Lung (tissue), 12 donors: ENCODE results near the gene TAF6L. TPM values are rescaled to one million over a fixed set of nuclear protein-coding genes. Genes with fewer than 3 reads are reported as not detected.
A peak's percentile ranks its signal among the peaks of the same experiment; 100 is the strongest.
"Not testable (repeated sequence)": the region's sequence is repeated elsewhere in the genome, so short reads cannot be mapped to it uniquely, and the experiment has no call there.

ENCODE experiments used
- ATAC-seq: fragments of 200-7000 bp; cut with Tn5 transposase; one replicate; pipeline ENCODE4 v1.9.1; 2020; ENCODE audit warnings: moderate number of reproducible peaks; ENCODE audit not compliant: insufficient read depth, low FRiP score
- DNase-seq, 3 donors: peaks; one replicate each; pipeline ENCODE4 v3.0.0-alpha.2; 2013 to 2017
- H3K27ac ChIP-seq, 2 donors: one replicate each; pipeline ENCODE4 v1.5.1; 2013; ENCODE audit warnings: mild to moderate bottlenecking in 2 of 2, moderate library complexity in 2 of 2, control low read depth in 1 of 2, inconsistent platforms in 1 of 2, low read depth in 1 of 2, low read length in 1 of 2
- H3K27me3 ChIP-seq, 3 donors: one replicate each; pipeline ENCODE4 v1.5.1; 2013; ENCODE audit warnings: low read length in 2 of 3; ENCODE audit not compliant: control insufficient read depth in 3 of 3, insufficient read depth in 3 of 3
- H3K36me3 ChIP-seq, 4 donors: one replicate each; pipeline ENCODE4 v1.5.1; 2013; ENCODE audit warnings: low read length in 4 of 4, mild to moderate bottlenecking in 1 of 4, moderate library complexity in 1 of 4; ENCODE audit not compliant: control insufficient read depth in 4 of 4, insufficient read depth in 4 of 4
- H3K4me1 ChIP-seq, 5 donors: one replicate each; pipeline ENCODE4 v1.5.1; 2013; ENCODE audit warnings: low read length in 5 of 5, mild to moderate bottlenecking in 2 of 5, moderate library complexity in 1 of 5; ENCODE audit not compliant: control insufficient read depth in 5 of 5, insufficient read depth in 5 of 5
- H3K4me3 ChIP-seq: one replicate; pipeline ENCODE4 v1.5.1; 2013; ENCODE audit warnings: mild to moderate bottlenecking, control low read depth, moderate library complexity
- H3K9ac ChIP-seq, 2 donors: one replicate each; pipeline ENCODE4 v1.5.1; 2013; ENCODE audit warnings: low read length in 2 of 2, control low read depth in 1 of 2; ENCODE audit not compliant: insufficient read depth in 1 of 2
- H3K9me3 ChIP-seq, 4 donors: one replicate each; pipeline ENCODE4 v1.5.1; 2013; ENCODE audit warnings: low read length in 3 of 4, mild to moderate bottlenecking in 1 of 4, moderate library complexity in 1 of 4; ENCODE audit not compliant: control insufficient read depth in 4 of 4, insufficient read depth in 3 of 4
- CTCF ChIP-seq: IDR thresholded peaks from 2 replicates; pipeline ENCODE4 v1.5.1; 2012; ENCODE audit warnings: mild to moderate bottlenecking; ENCODE audit errors: control extremely low read depth, extremely low read depth
- WGBS, 2 donors: extraction: QIAGEN DNeasy Blood & Tissue Kit; methylation state at CpG; one replicate each; pipeline ENCODE4 v1.1.7; 2013; 5-methylcytosine and 5-hydroxymethylcytosine counted together
- polyA plus RNA-seq, 2 donors: library from polyadenylated mRNA; stranded (reverse); fragments of 200-250 nt; gene quantifications; one replicate each; pipeline ENCODE4 v1.2.1, GENCODE V29; 2013
- total RNA-seq, 2 donors: library from RNA; depleted of rRNA in 1 of 2; stranded (reverse); fragments of >200 nt in 1 of 2; gene quantifications; one replicate each; pipeline ENCODE4 v1.2.1, GENCODE V29; 2014 to 2021
- donor health status: control.
- donor health status: control.
- donor health status: Bipolar disorder and iron deficiency.
- donor health status: healthy.
- donor health status: DM: yes; HTN: yes; CAD: no.

TAF6L gene
- total and polyA plus RNA-seq, 4 donors: 18.7 to 32.7 (median 25.2) TPM

GRCh38 chr11:62732830-62733229 is 38.4 kb upstream of the TAF6L start:
- Histone ChIP-seq H3K9ac (no peak overlapping the region), H3K36me3 (peaks cover 4 to 26% (median 7%) of the 10 kb centered on the region in 4 donors), H3K4me3 (no peak overlapping the region), H3K27ac (no peak overlapping the region), H3K9me3 (no peaks in the 10 kb centered on the region), H3K27me3 (no peaks in the 10 kb centered on the region), H3K4me1 (peaks cover 0 to 10% (median 1%) of the 10 kb centered on the region in 5 donors)
- no peak for TF ChIP-seq CTCF
- no peak for ATAC-seq
- 85 to 86% methylated on average over 2 of the region's 2 CpGs for WGBS, 2 donors
- DNase-seq: peak in 2 of 3 donors; percentile 34 to 37

DNA sequence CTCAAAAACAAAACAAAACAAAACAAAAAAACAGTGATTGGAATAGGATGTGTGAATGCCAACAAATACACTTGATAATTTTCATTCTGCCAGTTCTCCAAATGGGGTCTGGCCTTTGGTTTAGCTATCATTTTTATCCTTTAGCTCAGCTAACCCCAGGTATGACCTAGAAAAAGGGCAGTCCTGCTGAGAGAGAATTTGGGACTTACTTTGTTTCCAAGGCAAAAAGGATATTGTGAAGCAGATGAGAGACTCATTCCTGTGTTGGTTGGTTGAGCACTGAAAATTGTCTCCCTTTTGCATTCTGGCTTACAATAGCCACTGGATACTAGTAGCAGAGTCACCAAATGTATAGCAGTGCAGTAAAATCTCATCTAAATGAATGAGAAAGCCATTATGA is 34.0 kb upstream of the TAF6L start:
- no peak overlapping the region for H3K4me3 ChIP-seq
- H3K9ac ChIP-seq: no peak overlapping the region
- no peak for DNase-seq
- no peaks in the 10 kb centered on the region for H3K4me1 ChIP-seq
- H3K36me3 ChIP-seq: peaks cover 16 to 35% (median 21%) of the 10 kb centered on the region in 4 donors
- H3K9me3 ChIP-seq: no peaks in the 10 kb centered on the region
- TF ChIP-seq CTCF: no peak
- H3K27ac ChIP-seq: no peak overlapping the region
- ATAC-seq: no peak
- H3K27me3 ChIP-seq: no peaks in the 10 kb centered on the region

DNA sequence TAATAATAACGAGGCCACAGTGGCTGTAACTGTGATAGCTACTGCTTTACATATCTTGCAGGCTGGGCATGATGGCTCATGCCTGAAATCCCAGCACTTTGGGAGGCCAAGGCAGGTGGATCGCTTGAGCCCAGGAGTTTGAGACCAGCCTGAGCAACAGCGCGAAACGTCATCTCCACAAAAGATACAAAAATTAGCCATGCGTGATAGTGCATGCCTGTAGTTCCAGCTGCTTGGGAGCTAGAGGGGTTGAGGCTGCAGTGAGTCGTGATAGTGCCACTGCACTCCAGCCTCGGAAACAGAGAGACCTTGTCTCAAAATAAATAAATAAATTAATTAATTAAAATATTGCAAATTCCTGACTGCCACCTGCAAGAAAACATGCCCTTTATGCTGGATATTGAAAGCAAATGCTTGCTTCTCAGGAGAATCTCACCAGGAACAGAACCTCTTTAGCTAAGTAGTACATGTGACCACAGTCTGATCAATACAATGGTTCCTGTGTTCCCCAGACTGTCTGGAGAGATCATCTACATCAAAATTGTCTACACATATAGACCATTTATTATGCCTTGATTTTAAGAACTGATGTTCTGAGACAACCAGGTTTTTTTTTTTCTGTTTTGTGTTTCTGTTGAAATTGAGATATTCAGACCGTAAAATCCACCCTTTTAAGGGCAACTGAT is 23.6 kb upstream of the TAF6L start:
- Histone ChIP-seq H3K36me3 (peaks cover 0 to 15% (median 10%) of the 10 kb centered on the region in 4 donors), H3K4me1 (no peaks in the 10 kb centered on the region), H3K4me3 (no peak overlapping the region), H3K27me3 (no peaks in the 10 kb centered on the region), H3K9ac (no peak overlapping the region), H3K27ac (no peak overlapping the region), H3K9me3 (no peaks in the 10 kb centered on the region)
- no peak for TF ChIP-seq CTCF
- ATAC-seq (no peak), DNase-seq (no peak)
- 86 to 92% methylated on average over 9 of the region's 9 CpGs for WGBS, 2 donors

GRCh38 chr11:62749931-62750330 is 21.3 kb upstream of the TAF6L start:
- H3K4me3 ChIP-seq, H3K27me3 ChIP-seq, H3K9ac ChIP-seq, H3K9me3 ChIP-seq, DNase-seq, H3K27ac ChIP-seq, ATAC-seq: not testable (repeated sequence)
- Histone ChIP-seq H3K4me1 (peaks cover 0 to 11% (median 0%) of the 10 kb centered on the region in 5 donors), H3K36me3 (peaks cover 0 to 20% (median 13%) of the 10 kb centered on the region in 4 donors)
- WGBS, 2 donors: 97% methylated on average over 5 of the region's 5 CpGs
